ENCODE measurements around the gene HAUS6. TPM values are rescaled to one million over a fixed set of nuclear protein-coding genes. Genes with fewer than 3 reads are reported as not detected.
"Not testable (repeated sequence)": the region's sequence is repeated elsewhere in the genome, so short reads cannot be mapped to it uniquely, and the experiment has no call there.

Gene HAUS6
- 11.6 and 12.8 TPM in 2 replicates for total RNA-seq

GRCh38 chr9:19102631-19103345, at the start of gene HAUS6:
Gene HAUS6, minus strand, starts transcription at chr9:19102904. Its CDS starts 253 bp downstream, at chr9:19102651.
- DNase-seq (ENCODE audit: low read depth in 2 of 2) = peak; percentile 93 to 97

- DNase-seq (ENCODE audit: low read depth in 2 of 2) = not testable (repeated sequence)
Observed at GRCh38 chr9:19152160-19152498, 49.4 kb upstream of the HAUS6 start.

- no peak for DNase-seq (ENCODE audit: low read depth in 2 of 2)
Observed at GRCh38 chr9:19151425-19152159, 48.9 kb upstream of the HAUS6 start.

DNA sequence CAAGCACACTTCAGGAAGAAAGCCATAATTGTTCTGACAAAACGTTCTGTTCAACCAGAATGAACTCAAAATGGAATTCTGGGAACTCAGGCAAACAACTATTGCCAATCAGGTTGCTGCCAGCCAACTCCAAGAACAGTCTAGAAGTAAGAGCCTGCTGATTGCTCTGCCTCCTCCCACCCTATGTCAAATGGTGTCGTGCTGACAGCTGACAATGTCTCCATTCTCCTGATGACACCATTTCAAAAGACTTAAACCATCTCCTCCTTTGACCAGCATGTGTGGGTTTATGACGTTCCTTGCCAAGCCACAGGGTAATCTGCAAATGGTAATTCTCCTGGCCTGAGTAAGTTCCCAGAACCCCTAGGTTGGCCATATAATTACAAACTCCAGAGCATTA, 46.5 kb upstream of the HAUS6 start:
- DNase-seq (ENCODE audit: low read depth in 2 of 2) = no peak

DNA sequence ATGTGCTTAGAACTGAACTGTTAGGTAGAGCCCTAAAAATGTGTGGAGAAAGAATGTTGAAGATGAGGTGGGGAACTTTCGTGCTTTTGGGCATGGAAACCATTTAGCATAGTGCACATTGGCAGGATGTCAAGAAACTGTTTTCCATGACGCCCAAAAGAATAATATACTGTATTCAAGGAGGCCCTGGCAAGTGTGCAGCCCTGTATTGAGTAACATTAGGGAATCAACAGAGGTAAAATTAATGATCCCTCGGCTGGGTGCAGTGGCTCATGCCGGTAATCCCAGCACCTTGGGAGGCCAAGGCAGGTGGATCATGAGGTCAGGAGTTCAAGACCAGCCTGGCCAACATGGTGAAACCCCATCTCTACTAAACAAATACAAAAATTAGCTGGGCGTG, 45.5 kb upstream of the HAUS6 start:
- DNase-seq (ENCODE audit: low read depth in 2 of 2) = peak; percentile 20 to 55

DNA sequence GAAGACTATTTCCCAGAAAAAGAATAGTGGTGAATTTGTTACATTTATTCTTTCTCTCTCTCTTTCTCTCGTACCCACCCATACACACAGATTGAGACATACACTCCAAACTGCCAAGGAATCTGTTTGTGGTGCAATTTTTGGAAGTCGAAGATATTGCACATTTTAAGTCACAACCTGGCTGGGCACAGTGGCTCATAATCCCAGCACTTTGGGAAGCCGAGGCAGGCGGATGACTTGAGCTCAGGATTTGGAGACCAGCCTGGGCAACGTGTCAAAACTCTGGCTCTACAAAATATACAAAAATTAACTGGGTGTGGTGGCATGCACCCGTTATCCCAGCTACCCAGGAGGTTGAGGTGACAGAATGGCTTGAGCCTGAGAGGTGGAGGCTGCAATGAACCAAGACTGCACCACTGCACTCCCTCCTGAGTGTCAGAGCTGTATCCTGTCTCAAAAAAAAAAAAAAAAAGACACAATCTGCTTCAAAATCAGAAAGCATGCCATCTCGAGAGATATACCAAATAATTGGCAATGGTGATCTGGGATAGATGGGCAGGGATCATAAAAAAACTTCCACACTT, 43.8 kb upstream of the HAUS6 start:
- no peak for DNase-seq (ENCODE audit: low read depth in 2 of 2)

DNA sequence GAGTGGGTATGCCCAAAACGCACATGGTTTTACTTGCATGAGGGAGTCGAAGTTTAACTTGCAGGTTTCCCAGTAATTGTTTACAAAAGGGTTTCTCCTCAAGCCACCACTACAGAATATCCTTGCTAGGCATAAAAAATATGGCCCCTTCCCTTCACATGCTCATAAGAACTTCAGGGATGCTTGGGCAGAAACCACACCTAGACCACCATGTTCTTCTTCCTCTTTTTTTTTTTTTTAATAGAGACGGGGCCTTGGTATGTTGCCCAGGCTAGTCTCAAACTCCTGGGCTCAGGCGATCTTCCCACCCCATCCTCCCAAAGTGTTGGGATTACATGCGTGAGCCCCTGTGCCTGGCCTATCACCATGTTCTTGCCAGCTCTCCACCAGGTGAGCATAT, 43.2 kb upstream of the HAUS6 start:
- DNase-seq (ENCODE audit: low read depth in 2 of 2) = no peak

GRCh38 chr9:19140259-19140658, 37.6 kb upstream of the HAUS6 start:
- DNase-seq (ENCODE audit: low read depth in 2 of 2) = no peak

- no peak for DNase-seq (ENCODE audit: low read depth in 2 of 2)
Observed at GRCh38 chr9:19138084-19138483, 35.4 kb upstream of the HAUS6 start.

DNA sequence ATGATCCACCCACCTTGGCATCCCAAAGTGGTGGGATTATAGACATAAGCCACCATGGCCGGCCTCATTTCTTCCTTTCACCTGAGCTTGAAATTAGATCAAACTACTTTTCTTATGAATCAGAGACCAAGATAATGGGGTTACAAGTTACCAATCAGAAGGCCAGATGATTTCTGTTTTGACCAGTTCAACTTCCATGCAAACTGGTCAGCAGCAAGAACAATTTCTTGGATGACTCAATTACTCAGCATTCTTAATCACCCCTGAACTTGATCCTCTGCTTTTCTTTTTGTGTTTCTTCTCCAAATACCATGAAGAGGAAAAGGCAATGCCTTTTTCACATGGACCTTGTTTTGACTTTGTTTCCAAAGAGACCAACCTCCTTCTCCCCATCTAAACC, 34.6 kb upstream of the HAUS6 start:
- no peak for DNase-seq (ENCODE audit: low read depth in 2 of 2)

GRCh38 chr9:19136129-19136528, 33.4 kb upstream of the HAUS6 start:
- no peak for DNase-seq (ENCODE audit: low read depth in 2 of 2)

DNA sequence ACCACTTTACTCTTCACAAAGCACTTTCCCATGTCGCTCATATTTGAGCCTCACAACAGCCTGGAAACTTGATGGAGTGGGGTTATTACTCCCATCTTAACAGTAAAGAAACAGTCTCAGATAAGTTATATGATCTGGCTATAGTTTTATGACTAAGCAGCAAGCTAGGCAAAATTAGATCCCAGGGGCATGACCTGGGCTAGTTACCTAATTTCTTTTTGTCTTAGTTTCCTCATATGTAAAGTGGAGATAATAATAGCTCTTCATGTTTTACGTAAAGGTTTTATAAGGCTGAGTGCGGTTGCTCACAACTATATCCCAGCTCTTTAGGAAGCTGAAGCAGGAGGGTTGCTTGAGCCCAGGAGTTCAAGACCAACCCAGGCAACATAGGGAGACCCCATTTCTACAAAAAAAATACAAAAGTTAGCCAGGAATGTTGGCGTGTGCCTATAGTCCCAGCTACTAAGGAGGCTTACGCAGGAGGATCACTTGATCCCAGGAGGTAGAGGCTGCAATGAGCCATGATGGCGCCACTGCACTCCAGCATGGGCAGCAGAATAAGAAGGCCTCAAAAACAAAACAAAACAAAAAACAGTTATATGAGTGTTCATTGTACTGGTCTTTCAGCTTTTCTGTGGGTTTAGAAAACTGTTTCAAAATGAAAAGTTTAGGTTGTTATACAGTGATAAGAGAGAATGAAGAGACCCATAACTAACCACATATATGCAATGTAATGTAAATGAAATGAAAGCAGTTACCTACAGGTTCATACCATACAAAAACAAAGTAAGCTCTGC, 31.0 kb upstream of the HAUS6 start:
- DNase-seq (ENCODE audit: low read depth in 2 of 2) = no peak

- DNase-seq (ENCODE audit: low read depth in 2 of 2) = no peak
Observed at GRCh38 chr9:19130436-19130835, 27.7 kb upstream of the HAUS6 start.

DNA sequence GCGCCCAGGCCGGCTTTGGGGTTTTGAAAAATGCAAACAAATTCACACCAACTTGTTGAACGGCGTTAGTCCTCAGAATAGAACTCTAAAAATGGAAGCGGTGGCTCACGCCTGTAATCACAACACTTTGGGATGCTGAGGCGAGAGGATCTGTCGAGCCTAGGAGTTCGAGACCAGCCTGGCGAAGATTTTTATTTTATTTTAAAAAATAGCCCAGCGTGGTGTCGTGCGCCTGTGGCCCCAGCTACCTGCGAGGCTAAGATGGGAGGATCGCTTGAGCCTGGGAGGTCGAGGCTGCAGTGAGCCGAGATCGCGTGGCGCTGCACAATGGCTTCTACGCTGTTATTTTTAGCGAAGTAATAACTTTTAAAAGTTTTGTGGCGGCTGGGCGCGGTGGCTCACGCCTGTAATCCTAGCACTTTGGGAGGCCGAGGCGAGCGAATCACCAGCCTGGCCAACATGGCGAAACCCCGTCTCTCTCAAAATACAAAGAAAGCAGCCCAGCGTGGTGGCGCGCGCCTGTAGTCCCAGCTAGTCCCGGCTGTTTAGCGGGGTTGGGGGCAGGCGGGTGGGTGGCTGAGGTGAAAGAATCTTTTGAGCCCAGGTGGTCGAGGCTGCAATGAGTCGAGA, 25.3 kb upstream of the HAUS6 start:
- peak in 1 of 2 donors; percentile 48 for DNase-seq (ENCODE audit: low read depth in 2 of 2)

GRCh38 chr9:19124430-19124793, 21.7 kb upstream of the HAUS6 start:
- DNase-seq (ENCODE audit: low read depth in 2 of 2) = no peak

DNA sequence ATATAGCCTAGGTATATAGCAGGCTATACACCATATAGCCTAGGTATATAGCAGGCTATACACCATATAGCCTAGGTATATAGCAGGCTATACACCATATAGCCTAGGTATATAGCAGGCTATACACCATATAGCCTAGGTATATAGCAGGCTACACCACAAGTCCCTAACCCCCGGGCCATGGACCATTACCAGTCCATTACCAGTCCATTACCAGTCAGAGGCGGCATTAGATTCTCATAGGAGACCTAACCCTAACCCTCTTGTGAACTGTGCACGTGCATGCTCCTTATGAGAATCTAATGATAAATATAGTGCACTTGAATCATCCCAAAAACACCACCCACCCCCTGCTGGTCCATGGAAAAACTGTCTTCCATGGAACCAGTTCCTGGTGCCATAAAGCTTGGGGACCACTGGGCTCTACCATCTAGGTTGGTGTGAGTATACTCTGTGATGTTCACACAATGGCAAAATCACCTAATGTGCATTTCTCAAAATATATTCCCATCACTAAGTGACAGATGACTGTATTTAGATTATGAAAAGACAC, 19.9 kb upstream of the HAUS6 start:
- DNase-seq (ENCODE audit: low read depth in 2 of 2) = no peak

DNA sequence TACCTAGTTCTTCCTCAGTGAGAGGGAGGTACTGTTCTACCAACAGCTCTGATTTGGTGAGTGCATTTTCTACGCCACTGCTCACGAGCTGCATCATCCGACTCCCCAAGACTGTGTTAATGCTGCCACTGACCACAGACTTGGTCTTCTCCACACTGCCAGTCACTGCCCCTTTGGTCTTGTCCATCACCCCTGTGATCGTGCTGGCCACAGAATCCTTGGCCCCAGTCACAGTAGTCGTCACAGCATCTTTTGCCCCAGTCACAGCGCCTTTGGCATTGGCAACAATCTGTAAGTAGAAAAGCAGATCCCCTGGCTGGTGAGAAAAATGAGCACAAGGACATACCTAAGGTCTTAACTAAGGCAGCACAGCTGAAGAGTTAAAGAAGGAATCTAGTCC, 18.2 kb upstream of the HAUS6 start:
- no peak for DNase-seq (ENCODE audit: low read depth in 2 of 2)

- no peak for DNase-seq (ENCODE audit: low read depth in 2 of 2)
Observed at GRCh38 chr9:19119801-19120440, 17.2 kb upstream of the HAUS6 start.

DNA sequence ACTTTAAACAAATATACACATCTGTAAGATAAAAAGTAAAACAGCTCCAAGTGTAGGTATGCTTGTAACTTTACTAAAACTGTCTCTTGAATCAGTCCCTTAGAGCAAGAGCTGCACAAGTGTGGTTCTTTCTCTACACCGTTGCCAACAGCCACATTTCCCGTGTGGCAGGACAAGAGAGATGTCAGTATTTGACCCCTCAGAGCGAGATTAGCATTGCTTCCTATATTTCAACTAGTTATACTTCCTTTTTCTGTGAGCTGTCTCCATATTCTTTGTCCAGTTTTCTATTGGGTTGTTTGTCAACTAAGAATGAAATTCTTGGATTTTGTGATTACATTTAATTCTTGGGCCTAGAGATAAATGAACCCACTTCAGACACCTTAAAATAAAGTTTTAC, 16.5 kb upstream of the HAUS6 start:
- DNase-seq (ENCODE audit: low read depth in 2 of 2) = peak in 1 of 2 donors; percentile 34

DNA sequence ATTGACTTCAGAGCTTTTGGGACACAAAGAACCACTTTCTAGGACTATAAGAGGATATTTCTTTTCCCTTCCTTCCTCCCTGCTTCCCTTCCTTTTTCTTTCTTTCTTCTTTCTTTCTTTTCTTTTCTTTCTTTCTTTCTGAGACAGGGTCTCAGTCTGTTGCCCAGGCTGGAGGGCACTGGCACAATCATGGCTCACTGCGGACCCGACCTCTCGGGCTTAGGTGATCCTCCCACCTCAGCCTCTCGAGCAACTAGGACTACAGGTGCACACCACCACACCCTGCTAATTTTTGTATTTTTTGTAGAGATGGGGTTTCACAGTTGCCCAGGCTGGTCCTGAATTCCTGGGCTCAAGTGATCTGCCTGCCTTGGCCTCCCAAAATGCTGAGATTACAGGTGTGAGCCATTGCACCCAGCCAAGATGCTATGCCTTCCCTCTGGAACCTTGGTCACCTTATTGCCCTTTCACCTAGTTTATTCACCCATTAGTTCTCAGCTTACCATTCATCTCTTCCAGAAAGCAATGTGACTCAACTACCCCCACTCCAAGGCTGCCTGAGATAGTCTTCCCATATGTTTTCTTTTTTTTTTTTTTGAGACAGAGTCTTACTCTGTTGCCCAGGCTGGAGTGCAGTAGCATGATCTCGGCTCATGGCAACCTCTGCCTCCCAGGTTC, 14.5 kb upstream of the HAUS6 start:
- DNase-seq (ENCODE audit: low read depth in 2 of 2) = no peak

Data from dermis microvascular lymphatic vessel endothelial cell (primary cell).